GM19324 (cell line): ENCODE measurements around the gene CD3E.

Source experiments
- ATAC-seq: cut with Tn5 transposase; IDR thresholded peaks from one replicate; pipeline ENCODE4 v1.9.1; 2021; ENCODE audit warnings: mild to moderate bottlenecking, moderate library complexity; ENCODE audit not compliant: unreplicated experiment, low FRiP score

The CD3E gene

DNA sequence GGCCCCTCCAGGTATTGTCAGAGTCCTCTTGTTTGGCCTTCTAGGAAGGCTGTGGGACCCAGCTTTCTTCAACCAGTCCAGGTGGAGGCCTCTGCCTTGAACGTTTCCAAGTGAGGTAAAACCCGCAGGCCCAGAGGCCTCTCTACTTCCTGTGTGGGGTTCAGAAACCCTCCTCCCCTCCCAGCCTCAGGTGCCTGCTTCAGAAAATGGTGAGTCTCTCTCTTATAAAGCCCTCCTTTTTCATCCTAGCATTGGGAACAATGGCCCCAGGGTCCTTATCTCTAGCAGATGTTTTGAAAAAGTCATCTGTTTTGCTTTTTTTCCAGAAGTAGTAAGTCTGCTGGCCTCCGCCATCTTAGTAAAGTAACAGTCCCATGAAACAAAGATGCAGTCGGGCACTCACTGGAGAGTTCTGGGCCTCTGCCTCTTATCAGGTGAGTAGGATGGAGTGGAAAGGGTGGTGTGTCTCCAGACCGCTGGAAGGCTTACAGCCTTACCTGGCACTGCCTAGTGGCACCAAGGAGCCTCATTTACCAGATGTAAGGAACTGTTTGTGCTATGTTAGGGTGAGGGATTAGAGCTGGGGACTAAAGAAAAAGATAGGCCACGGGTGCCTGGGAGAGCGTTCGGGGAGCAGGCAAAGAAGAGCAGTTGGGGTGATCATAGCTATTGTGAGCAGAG lies at the start of gene CD3E:
CD3E (plus strand) TSS at position 163 of the 681 bp plus-strand sequence; CDS start at position 386, 223 bp downstream.
- no peak for ATAC-seq

DNA sequence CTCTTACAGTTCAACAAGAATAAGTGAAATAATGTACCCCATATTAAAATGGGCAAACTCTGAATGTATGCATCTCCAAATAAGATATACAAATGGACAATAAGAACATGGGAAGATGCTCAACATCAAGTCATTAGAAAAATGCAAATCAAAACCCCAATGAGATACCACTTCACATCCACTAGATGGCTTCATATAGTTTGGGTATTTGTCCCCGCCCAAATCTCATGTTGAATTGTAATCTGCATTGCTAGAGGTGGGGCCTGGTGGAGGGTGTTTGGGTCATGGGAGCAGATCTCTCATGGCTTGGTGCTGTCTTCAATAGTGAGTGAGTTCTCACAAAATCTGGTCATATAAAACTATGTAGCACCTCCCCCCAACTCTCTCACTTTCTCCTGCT lies 46.1 kb upstream of the CD3E start:
- no peak for ATAC-seq

DNA sequence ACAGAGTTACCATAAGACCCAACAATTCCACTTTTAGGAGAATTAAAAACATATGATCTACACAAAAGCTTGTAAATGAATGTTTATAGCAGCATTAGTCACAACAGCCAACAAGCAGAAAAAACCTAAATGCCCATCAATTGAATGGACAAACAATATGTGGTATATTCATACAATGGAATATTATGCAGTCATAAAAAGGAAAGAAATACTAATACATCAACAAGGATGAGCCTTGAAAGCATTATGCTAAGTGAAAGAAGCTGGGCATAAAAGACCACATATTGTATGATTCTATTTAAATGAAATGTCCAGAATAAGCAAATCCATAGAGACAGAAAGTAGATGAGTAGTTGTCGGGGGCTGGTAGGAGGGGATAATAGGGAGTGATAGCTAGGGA lies 45.4 kb upstream of the CD3E start:
- ATAC-seq = no peak

DNA sequence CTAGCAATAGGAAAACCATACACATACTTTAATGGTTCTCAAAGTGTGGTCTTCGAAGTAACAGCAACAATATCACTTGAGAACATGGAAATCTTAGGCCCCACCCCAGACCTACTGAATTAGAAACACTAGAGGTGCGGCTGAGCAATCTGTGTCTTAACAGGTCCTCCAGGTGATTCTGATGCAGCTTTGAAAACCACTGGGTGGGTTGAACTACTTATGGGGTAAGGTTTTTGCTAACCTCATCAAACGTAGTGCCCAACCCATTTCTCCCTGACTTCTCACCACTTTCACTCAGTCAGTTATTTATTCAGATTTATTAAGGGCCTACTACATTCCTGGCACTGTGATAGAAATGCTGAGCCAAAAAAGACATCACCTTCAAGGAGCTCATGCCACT lies 44.2 kb upstream of the CD3E start:
- no peak for ATAC-seq

DNA sequence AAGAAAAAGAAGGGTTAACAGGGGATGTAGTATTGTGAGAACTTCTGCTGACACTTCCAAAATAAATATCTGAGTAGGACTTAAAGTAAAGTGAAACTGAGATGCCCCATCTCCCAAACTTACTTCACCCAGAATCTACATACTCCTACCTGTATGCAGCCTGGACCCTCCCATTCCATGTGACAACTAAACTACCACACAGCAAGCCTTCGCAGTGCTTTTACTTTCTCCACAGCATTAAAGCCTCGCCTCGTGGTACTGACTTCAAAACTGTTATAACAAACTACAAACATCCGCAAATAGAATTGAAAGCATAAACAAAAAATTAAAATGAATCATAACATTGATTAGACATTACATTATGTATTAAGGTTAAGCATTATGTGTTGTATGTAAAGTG lies 41.4 kb upstream of the CD3E start:
- no peak for ATAC-seq

DNA sequence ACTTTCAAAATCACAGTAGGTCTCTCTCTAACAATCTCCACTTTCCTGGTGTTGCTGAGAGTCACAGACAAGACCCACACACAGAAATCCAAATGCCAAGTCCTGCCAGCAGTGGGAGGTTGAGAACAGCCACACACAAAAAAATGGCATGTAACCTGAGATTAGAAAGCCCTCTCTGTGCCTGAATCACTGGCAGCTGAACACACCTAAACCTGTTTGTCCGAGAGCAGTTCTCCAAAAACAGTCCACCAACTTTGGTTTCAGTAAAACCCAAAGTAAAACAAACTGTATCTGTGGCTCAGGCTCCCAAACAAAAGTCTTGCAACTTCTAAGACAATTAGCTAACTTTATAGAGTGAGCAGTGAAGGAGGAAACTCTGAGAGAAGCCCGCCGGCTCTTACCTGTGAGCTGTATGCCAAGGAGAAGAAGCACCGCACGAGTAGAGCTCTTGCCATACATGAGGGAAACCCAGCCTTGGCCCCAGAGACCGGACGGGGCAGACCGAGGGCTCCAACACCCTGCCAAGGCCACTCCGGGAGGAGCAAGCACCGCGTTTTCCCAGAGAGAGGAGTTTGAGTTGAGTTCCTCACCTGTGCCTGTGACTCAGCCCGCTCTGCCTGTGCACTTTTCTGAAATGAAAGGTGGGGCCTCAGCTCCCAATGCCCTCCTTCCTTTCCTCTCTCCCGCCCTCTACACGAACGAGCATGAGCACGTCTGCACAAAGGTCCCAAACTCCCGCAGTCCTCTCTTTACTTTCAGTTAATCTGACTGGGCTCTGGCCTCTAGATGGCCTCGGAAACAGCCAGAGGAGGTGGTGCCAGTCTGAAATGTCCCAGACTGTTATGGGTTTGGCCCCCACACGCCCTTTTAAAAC lies 40.6 kb upstream of the CD3E start, which contains the start of gene MPZL2:
MPZL2 (minus strand) TSS at position 603 of the 874 bp plus-strand sequence; CDS start at position 459, 144 bp downstream.
- no peak for ATAC-seq

DNA sequence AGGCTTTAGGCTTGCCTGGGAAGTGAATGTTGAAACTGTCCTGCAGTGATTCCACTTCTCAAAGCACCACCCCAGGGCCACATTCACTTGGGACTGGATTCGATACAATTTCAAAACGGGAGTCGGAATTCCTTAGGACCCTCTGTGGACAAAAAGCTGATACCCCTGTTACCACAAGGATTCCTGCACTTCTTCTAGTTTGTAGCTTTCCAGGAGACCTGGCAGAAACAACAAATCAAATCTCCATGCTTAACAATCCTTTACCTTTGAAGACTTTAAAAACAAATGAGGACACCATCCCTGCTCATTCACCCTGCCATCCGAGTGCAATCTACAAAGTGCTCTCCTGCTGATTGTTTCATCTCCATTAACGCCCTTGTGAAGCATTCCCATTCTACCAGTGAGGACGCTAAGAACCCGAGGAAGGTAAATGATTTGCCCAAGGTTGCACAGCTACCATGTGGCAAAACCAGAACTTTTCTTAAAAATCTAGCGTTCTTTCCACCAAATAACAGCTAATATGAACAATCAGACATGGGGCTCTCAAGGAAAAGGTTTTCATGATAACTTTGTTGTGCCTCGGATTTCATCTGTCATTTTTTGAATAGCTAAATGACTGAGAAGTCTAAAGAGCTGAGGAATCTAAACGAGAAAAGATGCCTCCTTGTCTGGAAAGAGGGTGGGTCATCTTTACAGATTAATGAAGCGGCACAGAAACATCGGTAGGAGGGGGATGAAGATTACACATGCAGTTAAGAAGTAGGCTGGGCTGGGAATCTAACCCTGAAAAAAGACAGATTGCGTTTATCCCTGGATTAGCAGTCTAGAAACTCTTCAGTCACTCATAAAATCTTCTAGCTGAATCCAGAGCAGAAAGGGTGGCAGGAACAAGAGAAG lies 39.7 kb upstream of the CD3E start:
- ATAC-seq = no peak

DNA sequence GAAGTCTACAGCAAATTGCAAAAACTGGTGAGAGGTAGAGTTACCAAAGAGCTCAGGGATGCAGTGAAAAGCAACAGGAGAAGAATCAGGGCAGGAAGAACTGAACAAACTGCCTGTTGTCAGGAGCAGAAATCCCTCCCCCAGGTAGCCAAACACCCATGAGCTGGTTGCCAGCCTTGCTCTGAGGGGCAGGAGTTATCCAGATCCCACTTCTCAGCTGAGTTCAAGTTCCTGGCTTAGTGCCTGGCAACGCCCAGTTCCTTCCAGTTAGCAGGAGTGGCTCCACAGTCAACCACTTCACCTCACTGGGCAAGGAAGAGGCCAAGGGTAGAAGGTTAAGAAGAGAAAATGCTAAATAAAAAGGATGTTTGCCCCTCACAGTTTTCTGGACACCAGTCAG lies 38.6 kb upstream of the CD3E start:
- ATAC-seq = no peak

DNA sequence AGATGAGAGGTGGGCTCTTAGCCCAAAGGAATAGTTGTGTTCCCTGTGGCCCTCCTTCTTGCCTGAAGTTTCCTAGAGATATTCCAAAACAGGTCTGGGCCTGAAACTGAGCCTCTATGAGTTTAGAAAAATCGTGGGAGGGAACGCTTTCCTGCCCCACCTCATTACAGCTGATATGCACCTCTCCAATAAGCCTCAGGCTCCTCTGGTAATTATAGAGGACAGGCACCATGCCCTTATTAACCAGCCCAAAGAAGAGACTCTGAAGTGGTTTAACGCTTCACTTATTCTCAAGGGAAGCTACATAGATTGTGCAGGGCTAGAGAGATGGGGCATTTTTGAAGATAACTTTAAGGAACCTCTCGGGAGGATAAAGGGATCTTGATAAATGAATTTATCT lies 37.0 kb upstream of the CD3E start:
- no peak for ATAC-seq

DNA sequence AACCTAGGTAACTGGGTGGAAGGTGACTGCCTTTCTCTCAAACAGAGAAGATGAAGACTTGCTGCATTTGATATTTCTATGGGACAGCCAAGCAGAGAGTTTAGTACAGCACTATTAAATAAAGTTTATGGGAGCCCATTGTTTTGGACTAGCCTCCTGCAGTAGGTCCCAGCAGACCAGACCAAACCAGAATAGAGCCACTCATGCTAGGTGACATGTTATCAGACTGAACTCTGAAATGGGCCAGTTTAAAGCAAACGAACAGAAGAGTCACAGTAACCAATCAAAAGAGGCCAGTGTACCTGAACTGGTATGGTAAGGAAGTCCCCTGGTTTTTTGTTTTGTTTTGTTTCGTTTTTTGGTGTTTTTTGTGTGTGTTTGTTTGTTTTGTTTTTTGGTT lies 32.5 kb upstream of the CD3E start:
- no peak for ATAC-seq

DNA sequence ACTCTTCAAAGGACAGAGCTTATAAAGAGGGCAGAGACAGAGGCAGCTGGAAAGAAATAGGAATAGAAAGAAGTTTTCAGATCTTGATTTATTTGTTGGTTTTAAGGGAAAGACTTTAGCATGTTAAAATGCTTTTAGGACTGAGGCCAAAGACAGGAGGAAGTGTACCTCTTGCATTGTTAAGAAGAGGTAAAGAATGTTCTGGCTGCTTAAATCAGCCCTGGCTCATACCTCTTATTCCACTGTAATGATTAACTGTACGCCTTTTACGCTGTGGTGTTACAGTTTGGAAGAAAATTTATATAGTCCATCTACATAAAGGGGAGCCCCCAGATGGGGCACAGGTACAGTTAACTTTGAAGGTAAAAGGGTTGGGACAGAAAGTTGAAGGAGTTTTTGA lies 30.3 kb upstream of the CD3E start:
- no peak for ATAC-seq

DNA sequence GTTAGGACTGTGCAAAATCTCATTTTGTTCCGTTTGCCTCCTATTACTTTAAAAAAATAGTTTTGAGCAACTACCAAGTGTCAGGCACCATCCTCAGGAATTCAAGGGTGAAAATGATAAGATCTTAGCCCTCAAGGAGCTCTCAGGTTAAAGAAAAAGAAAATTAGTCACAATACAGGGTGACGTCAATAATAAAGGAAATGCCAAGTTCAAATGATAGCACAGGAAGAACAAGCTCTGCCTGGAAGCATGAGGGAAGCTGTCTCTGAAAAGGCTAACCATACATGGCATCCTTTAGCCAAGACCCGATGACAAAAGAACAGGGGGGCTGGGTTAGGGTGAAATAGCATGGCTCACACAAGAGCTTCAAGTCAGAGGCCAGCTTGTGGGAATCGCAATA lies 29.4 kb upstream of the CD3E start:
- no peak for ATAC-seq

DNA sequence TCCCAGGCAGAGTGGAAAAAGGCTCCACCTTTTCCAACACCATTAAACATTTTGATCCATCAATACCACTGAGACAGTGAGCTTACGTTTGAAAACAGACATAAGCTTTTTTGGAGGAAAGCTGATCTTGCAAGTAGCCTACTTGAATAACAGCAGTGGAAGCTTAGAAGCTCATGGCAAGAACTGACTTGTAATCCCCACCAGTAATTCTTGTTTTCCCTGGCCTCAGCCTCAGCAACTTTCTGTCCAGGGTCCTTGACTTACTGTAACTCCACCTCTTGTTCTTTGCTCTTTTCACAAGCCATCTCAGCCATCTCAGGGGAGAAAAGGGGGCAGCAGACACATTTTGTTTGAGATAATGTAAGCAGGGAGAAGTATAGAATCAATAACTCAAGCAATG lies 28.1 kb upstream of the CD3E start:
- ATAC-seq = no peak

DNA sequence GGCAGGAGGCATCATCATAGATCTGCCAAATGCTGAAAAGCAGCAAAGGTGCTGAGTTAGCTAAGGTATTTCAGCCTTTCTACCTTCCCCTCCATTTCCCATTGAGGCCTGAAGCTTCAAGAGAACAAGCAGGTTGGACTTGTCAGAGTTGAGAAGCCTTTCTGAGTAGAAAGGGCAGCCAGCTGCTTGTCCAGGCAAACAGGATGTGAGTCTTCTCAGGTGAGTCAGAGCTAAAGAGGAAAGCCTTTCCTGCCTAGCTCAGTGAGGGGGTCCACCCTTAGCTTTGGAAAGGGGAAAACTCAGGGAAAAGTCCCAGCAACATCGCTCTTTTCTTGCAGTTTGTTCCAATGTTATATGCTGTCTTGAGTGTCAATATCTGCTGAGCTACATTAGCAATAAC lies 27.2 kb upstream of the CD3E start:
- ATAC-seq = no peak

DNA sequence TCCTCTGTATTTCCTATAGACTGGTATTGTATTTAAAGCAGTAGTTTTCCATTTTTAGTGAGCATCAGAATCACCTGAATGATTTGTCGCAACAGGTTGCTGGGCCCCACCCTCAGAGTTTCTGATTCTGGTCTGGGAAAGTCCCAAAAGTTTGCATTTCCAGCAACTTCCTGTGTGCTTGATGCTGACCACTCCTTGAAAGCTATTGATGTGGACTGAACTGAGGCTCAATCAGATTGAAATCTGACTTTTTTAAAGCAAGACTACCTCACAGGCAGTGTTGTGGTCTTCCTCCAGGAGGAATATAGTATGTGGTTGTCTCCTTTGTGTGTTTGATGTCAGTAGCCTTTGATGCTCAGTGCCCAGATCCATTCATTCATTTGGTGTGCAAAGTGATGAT lies 23.2 kb upstream of the CD3E start:
- no peak for ATAC-seq

DNA sequence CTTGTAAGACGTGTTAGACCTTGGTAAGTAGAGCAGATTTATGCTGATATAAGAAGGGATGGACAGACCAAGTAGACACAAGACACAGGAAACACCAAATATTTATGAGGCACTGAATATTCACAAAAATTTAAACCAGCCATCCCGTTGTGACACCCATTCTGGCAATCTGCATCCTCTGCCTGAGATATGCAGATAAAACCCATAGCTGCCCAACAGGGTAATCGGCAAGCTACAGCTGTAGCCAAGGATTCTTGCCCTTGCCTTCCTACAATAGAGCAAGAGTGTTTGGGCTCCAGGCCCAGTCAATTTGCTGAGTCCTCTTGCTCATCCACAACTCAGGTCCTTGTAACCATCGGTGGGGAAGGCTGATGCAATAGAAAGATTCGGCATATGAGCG lies 21.9 kb upstream of the CD3E start:
- ATAC-seq = no peak

DNA sequence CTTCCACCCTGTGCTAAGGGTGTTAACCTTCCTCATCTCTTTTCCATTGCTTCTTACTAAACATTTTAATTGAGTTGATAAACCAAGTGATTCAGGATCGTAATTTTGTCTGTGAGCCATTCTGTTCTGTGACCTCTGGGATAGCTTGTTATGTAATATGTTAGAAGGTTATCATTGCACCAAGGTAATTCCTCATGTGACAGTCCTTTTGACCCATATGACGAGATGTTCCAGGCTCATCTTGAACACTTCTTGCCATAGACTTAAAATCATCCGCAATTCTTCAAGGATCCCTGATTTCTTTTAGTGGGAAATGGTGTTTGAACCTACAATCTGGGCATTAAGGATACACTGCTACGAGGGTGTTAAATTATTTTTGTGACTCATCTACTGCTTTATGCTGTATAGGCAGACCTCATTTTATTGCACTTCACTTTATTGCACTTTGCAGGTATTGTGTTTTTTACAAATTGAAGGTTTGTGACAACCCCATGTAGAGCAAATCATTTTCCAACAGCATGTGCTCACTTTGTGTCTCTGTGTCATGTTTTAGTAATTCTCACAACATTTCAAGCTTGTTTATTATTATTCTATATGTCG lies 21.4 kb upstream of the CD3E start:
- no peak for ATAC-seq

DNA sequence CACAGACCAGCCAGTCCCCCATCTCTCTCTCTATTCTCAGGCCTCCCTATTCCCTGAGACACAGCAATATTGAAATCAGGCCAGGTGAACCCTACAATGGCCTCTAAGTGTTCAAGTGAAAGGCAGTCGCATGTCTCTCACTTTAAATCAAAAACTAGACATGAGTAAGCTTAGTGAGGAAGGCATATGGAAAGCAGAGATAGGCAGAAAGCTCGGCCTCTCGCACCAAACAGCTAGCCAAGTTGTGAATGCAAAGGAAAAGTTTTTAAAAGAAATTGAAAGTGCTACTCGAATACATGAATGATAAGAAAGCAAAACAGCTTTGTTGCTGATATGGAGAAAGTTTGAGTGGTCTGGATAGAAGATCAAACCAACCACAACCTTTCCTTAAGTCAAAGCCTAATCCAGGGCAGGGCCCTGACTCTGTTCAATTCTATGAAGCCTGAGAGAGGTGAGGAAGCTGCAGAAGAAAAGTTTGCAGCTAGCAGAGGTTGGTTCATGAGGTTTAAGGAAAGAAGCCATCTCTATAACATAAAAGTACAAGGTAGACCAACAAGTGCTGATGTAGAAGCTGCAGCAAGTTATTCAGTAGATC lies 20.7 kb upstream of the CD3E start:
- no peak for ATAC-seq

DNA sequence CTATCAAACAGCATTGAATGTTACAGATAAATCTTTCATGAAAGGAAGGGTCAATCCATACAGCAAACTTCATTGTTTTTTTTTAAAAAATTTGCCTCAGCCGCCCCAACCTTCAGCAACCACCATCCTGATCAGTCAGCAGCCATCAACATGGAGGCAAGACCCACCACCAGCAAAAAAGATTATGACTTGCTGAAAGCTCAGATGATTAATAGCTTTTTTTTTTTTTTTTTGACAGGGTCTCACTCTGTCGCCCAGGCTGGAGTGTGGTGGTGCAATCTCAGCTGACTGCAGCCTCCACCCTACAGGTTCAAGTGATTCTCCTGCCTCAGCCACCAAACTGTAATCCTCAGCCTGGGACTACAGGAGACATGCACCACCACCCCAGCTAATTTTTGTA lies 18.0 kb upstream of the CD3E start:
- ATAC-seq = no peak

DNA sequence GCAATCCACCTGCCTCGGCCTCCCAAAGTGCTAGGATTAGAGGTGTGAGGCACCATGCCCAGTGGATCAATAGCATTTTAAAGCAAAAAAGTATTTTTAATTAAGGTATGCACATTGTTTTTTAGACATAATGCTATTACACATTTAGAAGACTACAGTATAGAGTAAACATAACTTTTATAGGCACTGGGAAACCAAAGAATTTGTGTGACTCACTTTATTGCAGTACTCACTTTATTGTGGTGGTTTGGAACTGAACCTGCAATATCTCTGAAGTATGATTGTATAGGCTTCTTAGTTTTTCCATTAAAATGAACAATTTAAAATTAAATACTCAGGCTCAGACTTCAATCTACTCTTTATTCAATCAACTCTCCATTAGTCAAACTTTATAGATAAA lies 17.5 kb upstream of the CD3E start:
- no peak for ATAC-seq
